Muscle of arm (tissue), 12 donors: ENCODE results near the gene MYO15A. TPM values are rescaled to one million over a fixed set of nuclear protein-coding genes. Genes with fewer than 3 reads are reported as not detected.
A peak's percentile ranks its signal among the peaks of the same experiment; 100 is the strongest.
"Not testable (repeated sequence)": the region's sequence is repeated elsewhere in the genome, so short reads cannot be mapped to it uniquely, and the experiment has no call there.

Experiments used
- DNase-seq: peaks from one replicate; pipeline ENCODE4 v3.0.0-alpha.2; 2013
- polyA plus RNA-seq, 12 donors: library from polyadenylated mRNA; unstranded; fragments of 120-200 nt; gene quantifications; one replicate each; pipeline ENCODE4 v1.2.1, GENCODE V29; 2013; ENCODE audit not compliant: insufficient read length in 12 of 12

Gene MYO15A
- polyA plus RNA-seq, 12 donors: 0.53 to 2.0 (median 1.2) TPM; not detected in 2

- DNase-seq: not testable (repeated sequence)
These were observed 108.3 kb downstream of the MYO15A start for GRCh38 chr17:18216906-18217305.

DNA sequence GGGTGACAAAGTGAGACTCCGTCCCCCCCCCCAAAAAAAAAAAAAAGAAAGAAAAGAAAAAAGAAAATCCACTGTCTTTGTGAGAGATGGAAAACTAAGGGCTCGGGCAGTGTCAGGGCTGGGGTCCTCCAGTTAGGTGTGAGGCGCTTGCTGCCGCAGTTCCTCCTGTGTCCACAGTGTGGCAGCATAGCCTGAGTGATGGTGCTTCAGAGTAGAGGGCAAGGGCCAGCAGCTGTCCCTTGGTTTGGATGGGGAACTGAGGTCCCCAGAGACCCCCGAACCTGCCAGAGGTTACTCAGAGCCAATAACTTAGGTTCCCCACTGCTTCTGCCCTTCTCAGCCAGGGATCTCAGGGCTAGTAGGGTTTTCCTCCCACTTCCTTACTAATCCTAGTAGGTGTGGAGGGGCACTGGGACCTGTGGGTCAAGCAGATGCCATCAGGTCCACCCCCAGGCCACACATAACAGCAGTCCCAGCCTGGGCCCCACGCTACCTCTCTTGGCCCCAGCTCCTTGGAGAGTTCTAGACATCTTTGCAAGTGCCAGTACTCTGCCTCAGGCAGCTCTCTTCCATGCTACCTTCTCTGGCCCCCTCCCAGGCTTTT lies 109.0 kb downstream of the MYO15A start:
- peak; percentile 73 for DNase-seq

DNA sequence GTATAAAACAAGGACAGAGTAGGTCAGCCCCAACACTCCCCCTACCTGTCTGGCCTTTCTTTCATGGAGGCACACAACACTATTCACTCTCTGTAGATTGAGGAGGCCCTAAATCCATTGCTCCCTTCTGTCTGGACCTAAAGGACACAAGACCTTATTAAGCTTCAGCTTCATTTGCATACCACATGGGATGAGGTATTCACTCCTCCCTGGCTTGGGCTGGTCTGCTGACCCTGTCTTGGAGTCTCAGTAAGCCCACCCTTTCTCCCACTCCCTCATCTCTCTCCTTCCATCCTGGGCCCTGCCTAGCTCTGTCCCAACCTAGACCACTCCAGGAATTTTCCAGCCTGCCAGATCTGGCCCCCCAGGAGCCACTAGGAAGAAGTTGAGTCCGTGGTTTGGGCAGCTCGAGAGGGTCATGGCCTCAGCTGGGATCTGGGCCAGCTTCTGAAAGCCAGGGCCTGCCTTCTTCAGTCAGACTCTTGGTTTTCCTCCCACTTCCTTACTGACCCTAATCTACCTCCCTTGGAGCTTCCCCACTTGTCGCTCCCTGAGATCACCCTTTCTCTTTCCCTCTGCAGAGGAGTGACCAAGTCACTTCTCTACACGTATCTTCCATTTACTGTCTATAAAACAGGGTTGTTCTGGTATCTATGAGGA lies 110.3 kb downstream of the MYO15A start:
- no peak for DNase-seq

DNA sequence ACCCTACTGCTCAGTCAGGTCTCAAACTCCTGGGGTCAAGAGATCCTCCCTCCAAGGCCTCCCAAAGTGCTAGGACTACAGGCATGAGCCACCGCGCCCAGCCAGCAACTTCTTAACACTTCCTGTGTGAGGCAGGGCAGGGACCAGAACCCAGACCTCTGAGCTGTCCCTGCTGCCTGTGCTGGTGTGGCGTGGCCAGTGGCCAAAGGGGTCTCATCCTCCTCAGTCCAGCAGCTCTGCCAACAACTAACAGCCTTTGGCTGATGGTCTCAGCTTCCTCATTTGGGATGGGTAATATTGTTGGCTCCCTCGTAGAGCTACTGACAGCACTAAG lies 115.5 kb downstream of the MYO15A start:
- DNase-seq: no peak

GRCh38 chr17:18224387-18225120 lies 116.0 kb downstream of the MYO15A start:
- peak; percentile 66 for DNase-seq

DNA sequence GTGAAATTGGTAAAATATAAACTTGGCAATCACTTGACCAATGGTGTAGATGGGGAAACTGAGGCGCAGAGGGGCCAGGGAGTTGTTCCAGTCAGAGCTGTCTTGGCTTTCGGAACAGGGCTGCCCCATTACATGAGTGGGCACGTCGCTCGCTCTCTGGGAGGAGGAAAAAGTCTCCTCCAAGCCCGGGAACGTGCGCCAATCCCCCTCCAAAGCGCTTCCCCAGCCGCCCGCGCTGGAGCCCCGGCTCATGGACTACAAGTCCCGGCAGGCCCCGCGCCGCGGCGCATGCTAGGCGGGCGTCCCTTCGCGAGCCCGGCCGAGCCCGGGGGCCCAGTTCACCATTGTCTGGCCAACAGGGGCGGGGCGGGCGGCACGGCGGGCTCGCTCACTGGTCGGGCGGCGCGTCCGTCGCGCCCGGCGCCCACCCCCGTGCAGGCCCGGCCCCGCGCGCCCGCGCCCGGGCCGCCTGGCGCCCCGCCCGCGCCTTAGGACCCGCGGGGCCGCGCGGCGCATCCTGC lies 116.6 kb downstream of the MYO15A start, which contains the start of gene LLGL1:
TSS of gene LLGL1 (plus strand) at position 515 of the 521 bp plus-strand sequence. CDS start 48 bp downstream, outside the sequence.
- DNase-seq: peak; percentile 95

- peak; percentile 35 for DNase-seq
These were observed 117.2 kb downstream of the MYO15A start for GRCh38 chr17:18225642-18226283.

- DNase-seq: no peak
These were observed 117.9 kb downstream of the MYO15A start for GRCh38 chr17:18226284-18226945.

- no peak for DNase-seq
These were observed 119.1 kb downstream of the MYO15A start for GRCh38 chr17:18227635-18228034.

GRCh38 chr17:18228176-18228682 lies 119.7 kb downstream of the MYO15A start:
- no peak for DNase-seq

DNA sequence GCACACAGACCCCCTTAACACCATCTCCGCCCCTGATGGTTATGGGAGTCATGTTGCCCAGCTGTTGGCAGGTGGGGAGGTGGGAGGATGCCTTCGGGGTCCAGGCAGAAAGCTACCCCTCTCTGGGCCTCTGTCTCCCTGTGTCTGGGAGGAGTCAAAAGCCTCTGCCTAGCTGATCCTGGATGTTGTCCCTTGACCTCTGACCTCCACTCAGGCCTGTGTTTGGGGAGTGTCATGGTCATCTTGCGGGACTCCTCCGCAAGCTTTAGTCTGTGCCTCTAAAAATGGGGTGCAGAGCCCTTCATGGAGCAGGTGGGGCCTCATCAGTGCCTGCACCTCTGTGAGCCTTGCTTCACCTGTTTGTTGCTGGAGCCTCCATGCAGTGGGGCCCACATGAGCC lies 120.7 kb downstream of the MYO15A start:
- no peak for DNase-seq

Other genes starting within 250 kb of the MYO15A start
- 10 to 100 TPM in 11 of 12 donors, not detected in 1; 24.6 to 54.9 (median 38.8) TPM for gene TOM1L2, start 136.4 kb upstream of the MYO15A start, polyA plus RNA-seq
- gene DRC3, start 135.9 kb upstream of the MYO15A start, polyA plus RNA-seq: 1 to 10 TPM in 11 of 12 donors, not detected in 1; 3.4 to 9.0 (median 6.0) TPM
- 10 to 100 TPM in 11 of 12 donors, not detected in 1; 11.0 to 28.0 (median 14.4) TPM for gene ATPAF2, start 69.6 kb upstream of the MYO15A start, polyA plus RNA-seq
- 10 to 100 TPM in 11 of 12 donors, not detected in 1; 10.4 to 14.1 (median 12.8) TPM for gene GID4, start 69.3 kb upstream of the MYO15A start, polyA plus RNA-seq
- gene DRG2, start 20.8 kb upstream of the MYO15A start, polyA plus RNA-seq: 10 to 100 TPM in 11 of 12 donors, not detected in 1; 19.5 to 29.4 (median 23.3) TPM
- 10 to 100 TPM in 11 of 12 donors, not detected in 1; 50.4 to 83.7 (median 67.2) TPM for gene ALKBH5, start 75.1 kb downstream of the MYO15A start, polyA plus RNA-seq
- 10 to 100 TPM in 11 of 12 donors, not detected in 1; 15.3 to 30.4 (median 23.6) TPM for gene LLGL1, start 116.9 kb downstream of the MYO15A start, polyA plus RNA-seq
- 100 to 1,000 TPM in 11 of 12 donors, not detected in 1; 135 to 186 (median 151) TPM for gene FLII, start 150.0 kb downstream of the MYO15A start, polyA plus RNA-seq
- 10 to 100 TPM in 8 of 12 donors, 1 to 10 TPM in 3, not detected in 1; 8.2 to 14.5 (median 10.7) TPM for gene MIEF2, start 151.9 kb downstream of the MYO15A start, polyA plus RNA-seq
- gene TOP3A, start 206.2 kb downstream of the MYO15A start, polyA plus RNA-seq: 10 to 100 TPM in 11 of 12 donors, not detected in 1; 21.4 to 43.3 (median 28.1) TPM
- 10 to 100 TPM in 2 of 12 donors, 1 to 10 TPM in 9, not detected in 1; 8.0 to 15.2 (median 8.9) TPM for gene SMCR8, start 206.5 kb downstream of the MYO15A start, polyA plus RNA-seq